Thoracic aorta (tissue), 2 donors: ENCODE measurements around the gene FAM227B. TPM values are rescaled to one million over a fixed set of nuclear protein-coding genes. Genes with fewer than 3 reads are reported as not detected.
A peak's percentile ranks its signal among the peaks of the same experiment; 100 is the strongest.

ENCODE experiments used
- ATAC-seq: fragments of 150-250 bp; one replicate; pipeline ENCODE4 v1.8.0; 2017; ENCODE audit warnings: low read depth; ENCODE audit not compliant: insufficient number of reproducible peaks, low FRiP score
- DNase-seq: peaks from one replicate; pipeline ENCODE4 v3.0.0-alpha.2; 2020; ENCODE audit warnings: low spot score
- H3K27ac ChIP-seq, 2 donors: fragments of 200-600 bp; sonication (generic); 1 replicate in 1 of 2; 2 replicates in 1 of 2; pipeline ENCODE4 v1.5.1; 2016; ENCODE audit warnings: mild to moderate bottlenecking in 2 of 2, moderate library complexity in 2 of 2
- H3K27me3 ChIP-seq: fragments of 200-600 bp; sonication (generic); replicated peaks from 2 replicates; pipeline ENCODE4 v1.6.0; 2016; ENCODE audit warnings: mild to moderate bottlenecking; ENCODE audit not compliant: insufficient read depth
- H3K36me3 ChIP-seq: fragments of 200-600 bp; sonication (generic); one replicate; pipeline ENCODE4 v1.5.1; 2016
- H3K4me1 ChIP-seq, 2 donors: fragments of 200-600 bp; sonication (generic); 1 replicate in 1 of 2; 2 replicates in 1 of 2; pipeline versions ENCODE4 v1.5.1 to v1.6.0; 2016; ENCODE audit warnings: low read depth in 2 of 2, mild to moderate bottlenecking in 1 of 2; ENCODE audit not compliant: control insufficient read depth in 1 of 2
- H3K4me3 ChIP-seq: fragments of 200-600 bp; sonication (generic); 2 replicates; pipeline ENCODE4 v1.5.1; 2016; ENCODE audit warnings: mild to moderate bottlenecking
- H3K9me3 ChIP-seq: fragments of 200-600 bp; sonication (generic); 2 replicates; pipeline ENCODE4 v1.5.1; 2016
- CTCF ChIP-seq: fragments of 200-600 bp; sonication (generic); IDR thresholded peaks from one replicate; pipeline ENCODE4 v1.5.1; 2019; ENCODE audit warnings: antibody characterized with exemption
- total RNA-seq, 2 donors: library from RNA; depleted of rRNA; stranded (reverse); fragments of >200 nt; gene quantifications; one replicate each; pipeline versions ENCODE4 v1.1.0 to v1.2.3, GENCODE V29; 2016

FAM227B gene
- total RNA-seq, 2 donors from 2014 or later: 3.2 to 15.2 TPM

DNA sequence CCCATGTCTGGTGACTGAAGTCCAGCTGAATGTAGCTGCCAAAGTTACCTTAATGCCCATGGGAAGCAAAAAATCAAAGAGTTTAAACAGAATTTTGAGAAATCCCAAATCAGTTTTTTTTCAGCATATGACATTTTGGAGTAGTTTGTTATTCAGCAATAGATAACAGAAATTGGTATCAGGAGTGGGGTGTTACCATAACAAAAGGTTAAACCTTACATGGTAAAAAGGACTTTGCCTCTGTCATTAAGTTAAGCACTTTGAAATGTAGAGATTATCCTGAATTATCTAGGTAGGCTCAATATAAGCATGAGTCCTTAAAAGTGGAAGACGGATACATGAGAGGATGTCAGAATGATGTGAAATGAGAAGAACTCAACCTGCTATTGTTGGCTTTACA is 32.3 kb upstream of the FAM227B start:
- Histone ChIP-seq H3K27ac (no peak overlapping the region), H3K4me1 (peaks cover 0 to 7% of the 10 kb centered on the region in 2 donors), H3K36me3 (no peaks in the 10 kb centered on the region), H3K9me3 (peaks cover 13% of the 10 kb centered on the region), H3K27me3 (no peaks in the 10 kb centered on the region), H3K4me3 (no peak overlapping the region)
- DNase-seq (no peak), ATAC-seq (no peak)
- TF ChIP-seq CTCF: no peak

GRCh38 chr15:49650676-49651075 is 30.1 kb upstream of the FAM227B start:
- Histone ChIP-seq H3K27me3 (no peaks in the 10 kb centered on the region), H3K4me3 (no peak overlapping the region), H3K27ac (no peak overlapping the region), H3K9me3 (peaks cover 13% of the 10 kb centered on the region), H3K36me3 (no peaks in the 10 kb centered on the region), H3K4me1 (peaks cover 10 to 11% of the 10 kb centered on the region in 2 donors)
- no peak for TF ChIP-seq CTCF
- DNase-seq (no peak), ATAC-seq (no peak)

- DNase-seq: no peak
- no peaks in the 10 kb centered on the region for H3K27me3 ChIP-seq
- H3K4me1 ChIP-seq: peaks cover 13 to 18% of the 10 kb centered on the region in 2 donors
- ATAC-seq: no peak
- no peak overlapping the region for H3K4me3 ChIP-seq
- TF ChIP-seq CTCF: no peak
- no peaks in the 10 kb centered on the region for H3K36me3 ChIP-seq
- peaks cover 13% of the 10 kb centered on the region for H3K9me3 ChIP-seq
- no peak overlapping the region for H3K27ac ChIP-seq
Observed at GRCh38 chr15:49649987-49650386, 29.4 kb upstream of the FAM227B start.

DNA sequence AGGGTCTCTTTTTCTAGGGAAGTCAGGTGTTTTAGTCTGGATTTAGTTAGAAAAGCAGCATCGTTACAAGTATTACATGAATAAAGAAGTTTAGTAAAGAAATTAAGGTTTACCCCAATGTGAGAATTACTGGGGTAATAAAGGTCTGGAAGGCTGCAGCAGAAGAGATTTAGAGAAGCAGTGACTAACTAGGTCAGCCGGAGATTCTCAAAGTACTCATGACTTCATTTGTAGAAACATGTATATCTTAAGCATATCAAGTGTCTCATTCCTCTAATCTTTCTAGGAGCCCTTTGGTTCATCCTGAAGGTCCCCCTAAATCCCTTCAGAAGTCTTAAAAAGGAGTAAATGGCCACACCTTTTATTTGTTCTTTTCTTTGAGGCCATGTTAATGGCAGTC is 26.3 kb upstream of the FAM227B start:
- no peaks in the 10 kb centered on the region for H3K36me3 ChIP-seq
- H3K27me3 ChIP-seq: no peaks in the 10 kb centered on the region
- no peaks in the 10 kb centered on the region for H3K9me3 ChIP-seq
- H3K4me3 ChIP-seq: no peak overlapping the region
- no peak for TF ChIP-seq CTCF
- peak overlapping the region; percentile 68 to 69 for H3K27ac ChIP-seq
- H3K4me1 ChIP-seq: peaks cover 20 to 33% of the 10 kb centered on the region in 2 donors
- DNase-seq (no peak), ATAC-seq (no peak)

DNA sequence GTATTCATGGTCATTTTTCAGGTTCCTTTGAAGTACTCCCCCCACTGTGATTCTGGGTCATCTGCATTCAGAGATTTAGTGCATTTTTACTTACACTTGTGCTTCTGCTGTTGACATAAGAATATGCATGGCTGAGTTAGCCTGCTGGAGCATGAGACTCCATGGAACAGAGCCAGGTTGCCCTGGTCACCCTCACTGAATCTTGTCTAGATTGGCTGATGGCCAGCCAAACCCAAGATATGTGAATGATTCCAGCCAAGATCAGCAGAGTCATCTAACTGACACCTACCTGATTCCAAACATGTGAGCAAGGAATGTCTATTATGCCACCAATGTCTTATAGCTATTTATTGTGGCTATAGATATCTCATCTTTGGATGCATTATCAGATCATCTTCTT is 25.3 kb upstream of the FAM227B start:
- Histone ChIP-seq H3K27me3 (no peaks in the 10 kb centered on the region), H3K9me3 (no peaks in the 10 kb centered on the region), H3K36me3 (no peaks in the 10 kb centered on the region), H3K4me1 (peaks cover 20 to 33% of the 10 kb centered on the region in 2 donors), H3K27ac (peak overlapping the region; percentile 68 to 69), H3K4me3 (peak overlapping the region; percentile 19)
- ATAC-seq (no peak), DNase-seq (no peak)
- TF ChIP-seq CTCF: no peak
